Measurements from ENCODE around the gene MLXIP.

DNA sequence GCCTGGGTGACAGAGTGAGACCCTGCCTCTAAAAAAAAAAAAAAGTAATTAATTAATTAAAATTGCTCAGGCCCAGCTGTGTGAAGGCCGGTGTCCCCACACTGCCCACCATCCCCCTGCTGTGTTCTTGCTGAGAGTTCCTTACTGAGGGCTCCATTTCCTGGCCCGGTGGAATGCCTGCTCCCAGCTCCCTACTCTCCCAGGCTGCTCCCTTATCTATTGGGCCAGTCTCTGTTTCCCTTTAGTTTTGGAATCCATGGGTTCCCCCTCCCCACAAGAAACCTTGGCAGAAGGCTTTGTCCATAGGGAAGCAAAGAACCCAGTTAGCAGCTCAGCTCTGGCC is 19.0 kb downstream of the MLXIP start:
- TF ChIP-seq, protein P1, sequence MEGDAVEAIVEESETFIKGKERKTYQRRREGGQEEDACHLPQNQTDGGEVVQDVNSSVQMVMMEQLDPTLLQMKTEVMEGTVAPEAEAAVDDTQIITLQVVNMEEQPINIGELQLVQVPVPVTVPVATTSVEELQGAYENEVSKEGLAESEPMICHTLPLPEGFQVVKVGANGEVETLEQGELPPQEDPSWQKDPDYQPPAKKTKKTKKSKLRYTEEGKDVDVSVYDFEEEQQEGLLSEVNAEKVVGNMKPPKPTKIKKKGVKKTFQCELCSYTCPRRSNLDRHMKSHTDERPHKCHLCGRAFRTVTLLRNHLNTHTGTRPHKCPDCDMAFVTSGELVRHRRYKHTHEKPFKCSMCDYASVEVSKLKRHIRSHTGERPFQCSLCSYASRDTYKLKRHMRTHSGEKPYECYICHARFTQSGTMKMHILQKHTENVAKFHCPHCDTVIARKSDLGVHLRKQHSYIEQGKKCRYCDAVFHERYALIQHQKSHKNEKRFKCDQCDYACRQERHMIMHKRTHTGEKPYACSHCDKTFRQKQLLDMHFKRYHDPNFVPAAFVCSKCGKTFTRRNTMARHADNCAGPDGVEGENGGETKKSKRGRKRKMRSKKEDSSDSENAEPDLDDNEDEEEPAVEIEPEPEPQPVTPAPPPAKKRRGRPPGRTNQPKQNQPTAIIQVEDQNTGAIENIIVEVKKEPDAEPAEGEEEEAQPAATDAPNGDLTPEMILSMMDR (conservative IDR thresholded peaks at IDR 0.05; ENCODE audit: low read length): no peak
- no peak for TF ChIP-seq EZH2phosphoT487 (IDR thresholded peaks at IDR 0.05; ENCODE audit: borderline replicate concordance)

Data from Loucy (cell line).